Medulla oblongata (tissue), 1 donor: ENCODE data around the gene PRDM10.
"Not testable (repeated sequence)": the region's sequence is repeated elsewhere in the genome, so short reads cannot be mapped to it uniquely, and the experiment has no call there.

Experiments
- DNase-seq: peaks from one replicate; pipeline ENCODE4 v3.0.0-alpha.2; 2015; ENCODE audit errors: extremely low spot score

The PRDM10 gene

GRCh38 chr11:129974672-129975071, 28.0 kb downstream of the PRDM10 start:
- no peak for DNase-seq

DNA sequence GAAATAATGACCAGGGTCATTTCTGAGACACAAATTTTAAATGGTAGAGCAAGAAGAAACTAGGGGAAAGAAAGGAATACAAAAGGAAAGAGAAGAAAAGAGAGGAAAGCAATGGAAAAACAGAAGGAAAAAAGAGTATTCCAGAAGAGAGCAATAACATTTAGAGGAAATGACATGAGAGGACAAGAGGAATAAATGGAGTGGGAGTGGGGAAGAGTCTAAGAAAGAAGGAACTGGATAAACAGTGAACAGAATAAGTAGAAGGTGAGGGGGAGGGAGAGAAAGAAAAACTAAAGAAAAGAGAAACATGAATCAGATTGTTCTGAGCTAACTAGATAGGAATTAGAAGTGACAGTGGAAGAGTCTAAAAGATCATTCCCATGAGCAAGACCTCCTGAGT, 28.4 kb downstream of the PRDM10 start:
- no peak for DNase-seq

DNA sequence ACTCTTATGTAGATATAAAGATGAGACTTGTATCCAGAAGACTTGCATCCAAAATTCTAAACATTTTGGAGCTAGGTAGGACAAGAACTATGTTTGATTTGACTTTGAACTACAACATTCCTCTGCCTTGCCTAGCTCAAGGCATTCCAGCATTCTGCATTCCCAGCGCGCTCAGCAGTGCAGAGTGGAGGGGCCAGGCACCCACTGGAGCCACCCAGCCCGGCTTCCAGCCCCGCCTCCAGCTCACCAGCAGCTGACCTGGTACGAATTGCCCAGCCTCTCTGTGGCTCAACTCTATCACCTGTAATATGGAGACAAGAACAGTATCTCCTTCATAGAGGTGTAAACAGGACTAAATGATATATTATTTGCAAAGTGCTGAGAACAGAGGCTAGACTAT, 28.8 kb downstream of the PRDM10 start:
- DNase-seq = no peak

DNA sequence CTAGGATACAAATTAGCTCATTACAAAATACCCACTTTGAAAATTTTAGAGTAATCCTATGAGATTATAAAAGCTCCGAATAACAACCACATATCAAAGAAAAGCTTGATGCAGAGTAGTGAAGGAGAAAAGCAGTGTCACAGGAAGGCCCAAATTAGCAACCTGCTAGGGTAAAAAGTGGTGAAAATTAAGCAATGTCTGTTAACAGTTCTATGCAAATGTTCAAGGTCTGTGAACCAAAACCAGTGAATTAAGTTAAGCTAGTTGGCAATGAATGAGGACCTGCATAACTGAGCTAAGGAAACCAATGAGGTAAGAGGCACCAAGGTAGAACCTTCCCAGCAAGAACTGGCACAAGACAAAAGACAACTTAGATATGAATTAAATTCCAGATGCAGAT, 29.6 kb downstream of the PRDM10 start:
- no peak for DNase-seq

DNA sequence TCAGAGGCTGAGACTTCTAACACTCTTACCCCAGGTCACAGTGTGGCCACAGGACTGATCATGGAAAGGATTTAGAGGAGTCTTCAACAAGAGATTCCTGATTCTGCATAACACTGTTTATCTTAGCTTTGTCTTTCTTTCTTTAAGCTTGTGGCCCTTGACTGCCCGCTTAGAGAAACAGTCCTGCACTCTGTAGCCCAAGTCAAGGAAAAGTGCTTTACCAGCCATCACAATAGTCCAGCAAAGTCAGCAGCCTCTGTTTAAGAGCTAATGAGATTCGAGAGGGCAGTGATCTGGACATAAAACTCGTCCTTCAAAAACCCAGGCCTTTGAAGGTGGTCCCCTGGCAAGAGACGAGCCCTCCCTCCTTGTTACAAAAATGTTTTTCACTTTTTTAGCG, 30.0 kb downstream of the PRDM10 start:
- no peak for DNase-seq

- DNase-seq = not testable (repeated sequence)
Measured at GRCh38 chr11:129971856-129972255, 30.8 kb downstream of the PRDM10 start.

DNA sequence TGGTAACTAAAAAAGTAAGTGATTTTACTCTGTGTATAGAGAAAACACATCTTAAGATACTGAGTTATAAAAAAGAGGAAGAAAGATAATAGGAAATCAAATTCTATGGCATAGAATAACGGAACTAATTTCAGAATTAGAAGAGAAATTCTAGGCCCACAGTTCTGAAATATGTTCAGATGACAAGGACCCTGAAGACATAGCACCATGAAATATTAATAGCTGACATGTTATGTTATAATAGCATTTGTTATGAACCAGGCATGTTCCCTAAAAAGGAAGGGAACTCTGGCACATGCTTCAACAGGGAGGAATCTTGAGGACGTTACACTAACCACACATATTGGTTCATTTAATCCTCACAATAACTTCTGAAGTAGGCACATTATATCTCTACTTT, 32.7 kb downstream of the PRDM10 start:
- DNase-seq = no peak

DNA sequence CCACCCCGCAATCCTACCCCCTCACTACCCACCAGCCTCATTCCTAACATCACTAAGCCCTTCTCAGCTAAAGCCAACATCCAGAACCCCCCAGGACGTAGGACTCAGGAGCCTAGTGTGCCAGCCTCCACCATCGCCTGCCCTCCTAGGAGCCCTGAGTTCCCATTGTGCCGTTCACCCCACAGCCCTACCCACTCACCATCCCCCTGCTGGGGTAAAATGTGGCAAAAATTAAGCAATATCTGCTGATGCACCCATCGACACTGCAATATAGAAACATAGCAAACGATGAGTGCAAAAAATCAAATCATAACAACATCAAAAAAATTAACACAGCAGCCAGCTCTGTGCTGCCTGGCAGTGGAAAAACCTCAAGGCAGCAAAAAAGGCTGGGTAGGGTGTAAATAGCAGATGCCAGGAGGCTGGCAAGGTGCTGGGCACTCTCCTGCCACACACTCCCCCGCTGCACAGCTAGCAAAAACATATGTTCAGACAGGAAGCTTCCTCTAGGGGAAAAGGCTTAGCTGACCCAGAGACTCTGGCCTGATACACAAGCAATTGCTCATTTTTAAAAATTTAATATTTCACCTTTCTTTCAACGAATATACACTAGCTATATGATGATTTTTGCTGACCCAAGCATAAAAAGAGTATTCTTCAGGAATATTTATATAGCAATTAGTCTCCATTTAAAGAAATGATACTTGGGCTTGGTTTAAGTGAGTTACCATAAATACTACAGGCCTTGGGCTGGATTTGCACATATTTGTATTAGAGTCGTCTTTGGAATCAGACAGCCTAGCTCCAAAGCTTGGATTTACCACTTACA, 33.8 kb downstream of the PRDM10 start:
- DNase-seq = no peak

- DNase-seq = no peak
Measured at GRCh38 chr11:129967996-129968395, 34.6 kb downstream of the PRDM10 start.

GRCh38 chr11:129965248-129965647, 37.4 kb downstream of the PRDM10 start:
- no peak for DNase-seq

- DNase-seq = no peak
Measured at GRCh38 chr11:129960216-129961214, 42.1 kb downstream of the PRDM10 start.

GRCh38 chr11:129959687-129960086, 42.9 kb downstream of the PRDM10 start:
- no peak for DNase-seq

GRCh38 chr11:129955282-129955681, 47.4 kb downstream of the PRDM10 start:
- DNase-seq = no peak

DNA sequence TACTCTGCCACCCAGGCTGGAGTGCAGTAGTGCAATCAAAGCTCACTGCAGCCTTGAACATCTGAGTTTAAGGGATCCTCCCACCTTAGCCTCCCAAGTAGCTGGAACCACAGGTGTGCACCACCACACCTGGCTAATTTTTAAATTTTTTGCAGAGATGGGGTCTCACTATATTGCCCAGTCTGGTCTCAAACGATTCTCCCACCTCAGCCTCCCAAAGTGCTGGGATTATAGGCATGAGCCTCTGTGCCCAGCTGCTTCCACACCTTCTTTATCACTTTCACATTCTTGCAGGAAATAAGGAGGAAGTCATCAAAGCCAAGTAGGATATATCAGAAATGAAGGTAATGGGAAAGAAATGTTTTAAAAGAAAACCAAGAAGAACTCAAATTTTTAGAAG, 47.9 kb downstream of the PRDM10 start:
- not testable (repeated sequence) for DNase-seq

GRCh38 chr11:129951866-129952262, 50.8 kb downstream of the PRDM10 start:
- DNase-seq = no peak

- no peak for DNase-seq
Measured at GRCh38 chr11:129951201-129951865, 51.3 kb downstream of the PRDM10 start.

GRCh38 chr11:129950101-129951091, 52.2 kb downstream of the PRDM10 start:
- peak; percentile 83 for DNase-seq

DNA sequence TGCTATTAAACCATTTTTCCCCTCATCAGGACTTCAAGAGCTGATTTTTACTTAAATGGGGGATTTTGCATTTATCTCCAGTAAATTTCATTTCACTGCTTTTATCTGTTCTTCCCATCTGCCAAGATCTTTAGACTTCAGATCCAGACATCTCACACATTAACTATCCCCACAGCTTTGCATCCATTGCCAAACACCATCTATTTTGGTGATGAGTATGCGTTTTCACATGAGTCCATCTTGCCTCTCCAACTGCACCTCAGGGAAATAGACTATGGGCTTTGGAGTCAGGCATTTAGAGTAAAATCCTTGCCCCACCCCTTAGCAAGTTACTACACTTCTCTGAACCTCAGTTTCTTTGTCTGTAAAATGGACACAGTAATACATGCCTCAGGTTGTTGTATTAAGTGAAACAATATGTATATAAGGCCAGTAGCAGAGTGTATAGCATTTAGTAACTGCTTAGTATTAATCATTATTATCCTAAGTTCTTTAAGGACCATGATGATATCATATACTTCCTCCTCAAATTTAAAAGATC, 53.6 kb downstream of the PRDM10 start:
- DNase-seq = no peak

DNA sequence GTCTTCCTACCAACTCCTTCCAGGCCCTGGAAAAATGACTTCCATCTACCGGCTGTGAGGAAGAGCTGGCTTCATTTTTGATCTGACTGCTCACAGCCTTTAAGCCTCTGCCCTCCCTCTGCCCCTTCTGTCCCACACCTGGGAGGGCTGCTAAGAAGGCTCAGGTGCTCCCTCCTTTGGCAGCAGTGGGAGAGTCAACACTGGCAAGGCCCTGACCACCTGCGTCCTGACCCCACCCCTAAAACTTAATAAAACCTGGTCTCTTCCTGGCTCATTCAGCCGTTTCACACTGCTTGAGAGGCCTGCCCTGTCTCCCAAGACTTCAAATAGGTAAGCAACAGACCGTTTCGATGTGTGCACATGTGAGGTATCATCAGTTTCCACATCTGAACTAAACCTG, 55.2 kb downstream of the PRDM10 start:
- no peak for DNase-seq

DNA sequence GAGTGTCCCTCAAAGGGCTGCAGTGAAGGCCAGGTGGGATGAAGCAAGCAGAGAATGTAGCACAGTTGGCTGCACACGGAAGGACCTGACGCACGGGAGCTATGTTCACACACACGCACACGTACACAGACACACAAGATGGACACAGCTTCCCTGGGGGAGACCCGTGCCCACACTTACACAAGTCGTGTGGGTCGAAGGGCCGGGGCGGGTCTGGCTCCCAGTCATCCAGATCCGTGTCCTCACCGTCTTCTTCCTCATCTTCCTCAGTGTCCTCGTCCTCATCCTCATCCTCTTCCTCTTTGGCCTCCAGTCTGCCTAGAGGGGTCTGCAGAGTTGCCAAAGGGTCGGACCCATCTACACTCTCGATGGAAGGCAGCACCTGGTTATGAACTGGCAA, 55.7 kb downstream of the PRDM10 start:
- no peak for DNase-seq

DNA sequence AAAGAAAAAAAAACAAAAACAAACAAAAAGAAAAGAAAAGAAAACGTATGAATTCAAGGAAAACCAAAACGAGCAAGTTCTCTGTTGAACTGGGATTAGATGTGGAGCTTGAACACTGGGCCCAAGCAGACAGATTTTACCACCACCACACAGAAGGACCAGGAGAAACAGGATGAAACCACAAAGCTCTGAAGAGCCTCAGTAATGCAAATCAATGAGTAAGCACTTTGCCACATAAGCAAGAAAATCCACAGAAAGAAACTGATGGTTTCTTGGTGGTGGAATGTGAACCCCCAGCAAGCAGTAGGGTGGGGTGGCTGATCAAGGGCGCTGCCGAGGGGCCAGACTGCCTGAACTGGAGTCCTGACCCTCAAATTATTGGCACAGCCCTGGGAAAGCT, 56.4 kb downstream of the PRDM10 start:
- DNase-seq = no peak
